GM12878 (cell line): ENCODE measurements around the gene MN1. TPM values are rescaled to one million over a fixed set of nuclear protein-coding genes. Genes with fewer than 3 reads are reported as not detected.

Source experiments
- ATAC-seq: fragments of 200-7000 bp; cut with Tn5 transposase; 3 replicates; pipeline ENCODE4 v1.9.1; 2020; ENCODE audit warnings: mild to moderate bottlenecking, moderate library complexity
- BruUV-seq: library from RNA; stranded (reverse); fragments of 400-500 nt; replicated peaks from 2 replicates; lab custom pipeline; 2021; lab: Mats Ljungman, UMichigan
- CTCF ChIA-PET: fragments of 300-600 bp; sonication (Branson Sonifier 250); formaldehyde crosslinking; extraction: SDS; loops from one replicate; lab custom pipeline; 2021; ENCODE audit warnings: inconsistent platforms; lab: Yijun Ruan, JAX
- POLR2A ChIA-PET: fragments of 350-600 bp; formaldehyde crosslinking; extraction: SDS; loops from one replicate; lab custom pipeline; 2021; ENCODE audit warnings: inconsistent platforms; lab: Charles Lee
- RAD21 ChIA-PET: fragments of 300-600 bp; sonication (Branson Sonifier 250); formaldehyde crosslinking; loops from one replicate; lab custom pipeline; 2023; ENCODE audit warnings: antibody characterized with exemption; ENCODE audit not compliant: unreplicated experiment; lab: Charles Lee
- SMC1A ChIA-PET: fragments of 300-600 bp; sonication (Branson Sonifier 250); formaldehyde crosslinking; loops from one replicate; lab custom pipeline; 2023; ENCODE audit not compliant: unreplicated experiment, uncharacterized antibody; lab: Charles Lee
- DNase-seq: peaks from one replicate; pipeline ENCODE4 v3.0.0-alpha.2; 2011; ENCODE audit warnings: low read depth, low spot score
- FAIRE-seq: peaks from 3 replicates; lab custom pipeline; 2011; peaks lifted over from hg19 to GRCh38; lab: Jason Lieb, UNC
- H2AFZ ChIP-seq: 2 replicates; pipeline ENCODE4 v1.6.0; 2011; ENCODE audit warnings: low read depth, low read length, control low read depth; ENCODE audit not compliant: control insufficient read depth
- H3K27ac ChIP-seq: 2 replicates; pipeline ENCODE4 v1.5.1; 2011; ENCODE audit warnings: control low read depth; ENCODE audit not compliant: control insufficient read depth, insufficient read depth
- H3K27me3 ChIP-seq, 2 experiments: replicated peaks in 1 of 2; 2 replicates each; pipeline versions ENCODE4 v1.6.0 to v1.6.1; 2011; ENCODE audit warnings: low read length in 1 of 2; ENCODE audit not compliant: control insufficient read depth in 2 of 2, insufficient read depth in 2 of 2
- H3K36me3 ChIP-seq, 2 experiments: 2 replicates each; pipeline ENCODE4 v1.5.1; 2011; ENCODE audit warnings: low read length in 1 of 2; ENCODE audit not compliant: control insufficient read depth in 2 of 2, insufficient read depth in 2 of 2
- H3K4me1 ChIP-seq: 2 replicates; pipeline ENCODE4 v1.6.1; 2011; ENCODE audit warnings: mild to moderate bottlenecking, low read length, moderate library complexity, mixed read lengths; ENCODE audit not compliant: control insufficient read depth, insufficient read depth
- H3K4me2 ChIP-seq: 2 replicates; pipeline ENCODE4 v1.6.0; 2011; ENCODE audit warnings: control low read depth; ENCODE audit not compliant: control insufficient read depth, insufficient read depth
- H3K4me3 ChIP-seq: fragments of 200-600 bp; sonication (generic); 2 replicates; pipeline ENCODE4 v1.5.1; 2016
- H3K79me2 ChIP-seq: 2 replicates; pipeline ENCODE4 v1.6.0; 2011; ENCODE audit warnings: low read length; ENCODE audit not compliant: control insufficient read depth, insufficient read depth
- H3K9ac ChIP-seq: 2 replicates; pipeline ENCODE4 v1.8.0; 2011; ENCODE audit warnings: low read length, control low read depth, mixed read lengths; ENCODE audit not compliant: control insufficient read depth, insufficient read depth
- H3K9me3 ChIP-seq: replicated peaks from 3 replicates; pipeline ENCODE4 v1.5.1; 2011; ENCODE audit warnings: mild to moderate bottlenecking, low read length; ENCODE audit not compliant: control insufficient read depth, insufficient read depth
- H4K20me1 ChIP-seq: 2 replicates; pipeline ENCODE4 v1.6.0; 2011; ENCODE audit not compliant: control insufficient read depth, insufficient read depth
- BCL11A ChIP-seq: IDR thresholded peaks from 2 replicates; pipeline ENCODE4 v1.6.1; 2011; ENCODE audit warnings: low read depth, low read length
- CHD2 ChIP-seq: IDR thresholded peaks from 2 replicates; pipeline ENCODE4 v1.6.1; 2011; ENCODE audit warnings: low read depth, low read length, improper control_type of control experiment, borderline replicate concordance
- E4F1 ChIP-seq: fragments of 450-650 bp; IDR thresholded peaks from 2 replicates; pipeline ENCODE4 v1.6.1; 2018; ENCODE audit warnings: borderline replicate concordance, mild to moderate bottlenecking; ENCODE audit not compliant: partially characterized antibody
- ETV6 ChIP-seq, 2 experiments: fragments of 450-650 bp in 1 of 2; IDR thresholded peaks in 1 of 2; conservative IDR thresholded peaks in 1 of 2; 2 replicates each; pipeline ENCODE4 v1.6.1; 2014; ENCODE audit warnings: antibody characterized with exemption in 1 of 2, borderline replicate concordance in 1 of 2, low read depth in 1 of 2, mild to moderate bottlenecking in 1 of 2, moderate library complexity in 1 of 2
- FOXM1 ChIP-seq: IDR thresholded peaks from 2 replicates; pipeline ENCODE4 v1.6.1; 2012; ENCODE audit warnings: low read depth, mild to moderate bottlenecking, inconsistent platforms, low read length, moderate library complexity
- HCFC1 ChIP-seq: fragments of 150-350 bp; IDR thresholded peaks from 2 replicates; pipeline ENCODE4 v1.6.1; 2014; ENCODE audit warnings: low read length
- HDAC2 ChIP-seq: fragments of 200-600 bp; sonication (generic); IDR thresholded peaks from 2 replicates; pipeline ENCODE4 v1.6.1; 2017
- HSF1 ChIP-seq: fragments of 150-350 bp; IDR thresholded peaks from 2 replicates; pipeline ENCODE4 v1.6.1; 2014; ENCODE audit warnings: mild to moderate bottlenecking, low read depth, low read length
- MAX ChIP-seq: IDR thresholded peaks from 2 replicates; pipeline ENCODE4 v1.6.1; 2012; ENCODE audit warnings: low read depth, low read length, improper control_type of control experiment
- MEF2A ChIP-seq: IDR thresholded peaks from 2 replicates; pipeline ENCODE4 v1.6.1; 2011; ENCODE audit warnings: low read depth, mild to moderate bottlenecking, low read length, moderate library complexity; ENCODE audit not compliant: insufficient read depth
- NKRF ChIP-seq: fragments of 450-650 bp; conservative IDR thresholded peaks from 2 replicates; pipeline ENCODE4 v1.6.1; 2017; ENCODE audit warnings: mild to moderate bottlenecking, moderate library complexity
- PAX5 ChIP-seq: IDR thresholded peaks from 2 replicates; pipeline ENCODE4 v1.6.1; 2011; ENCODE audit warnings: low read depth, low read length, borderline replicate concordance
- SKIL ChIP-seq: fragments of 450-650 bp; IDR thresholded peaks from 2 replicates; pipeline ENCODE4 v1.6.1; 2017; ENCODE audit warnings: mild to moderate bottlenecking, low read depth, inconsistent platforms; ENCODE audit not compliant: poor library complexity, severe bottlenecking
- STAT3 ChIP-seq: IDR thresholded peaks from 2 replicates; pipeline ENCODE4 v1.6.1; 2011; ENCODE audit warnings: low read depth, low read length, improper control_type of control experiment
- TARDBP ChIP-seq: IDR thresholded peaks from 2 replicates; pipeline ENCODE4 v1.6.1; 2016; ENCODE audit warnings: borderline replicate concordance
- YBX1 ChIP-seq: fragments of 450-650 bp; IDR thresholded peaks from 2 replicates; pipeline ENCODE4 v1.6.1; 2016; ENCODE audit warnings: antibody characterized with exemption
- WGBS: methylation state at CpG from one replicate; pipeline ENCODE4 v1.1.6; 2016; ENCODE audit warnings: low lambda C conversion rate; ENCODE audit not compliant: insufficient replicate concordance, insufficient coverage; ENCODE audit errors: missing lambda C conversion rate; 5-methylcytosine and 5-hydroxymethylcytosine counted together
- in situ Hi-C: fragments of 300-500 bp; cut with MboI; formaldehyde crosslinking; loops from 9 replicates; pipeline ENCODE4 v1.14.3; 2018; ENCODE audit warnings: mixed read lengths
- intact Hi-C: fragments of 100-400 bp; cut with micrococcal nuclease; formaldehyde crosslinking; loops from one replicate; pipeline ENCODE4 v1.14.2; 2022; ENCODE audit not compliant: unreplicated experiment
- polyA plus RNA-seq, 11 experiments: library from polyadenylated mRNA; depleted of rRNA in 4 of 11; unstranded in 6 of 11; stranded (reverse) in 5 of 11; fragments of >200 nt; fragmentation: Nextera tagmentation in 4 of 11; fragmentation: Illumina TruSeq in 1 of 11; extraction: Ambion mirVana in 4 of 11; extraction: Trizol in 1 of 11; gene quantifications; 1 replicate in 1 of 11; 2 replicates in 10 of 11; pipeline versions ENCODE4 v1.2.1 to v1.2.3, GENCODE V29; 2011 to 2016; ENCODE audit warnings: inconsistent platforms in 2 of 11, missing spikeins in 2 of 11, low read depth in 1 of 11
- total RNA-seq, 4 experiments: library from RNA; depleted of rRNA in 3 of 4; stranded (reverse); fragments of >200 nt in 3 of 4; fragmentation: Illumina TruSeq in 1 of 4; extraction: Trizol in 1 of 4; gene quantifications; 2 replicates each; pipeline versions ENCODE4 v1.2.1 to v1.2.3, GENCODE V29; 2013 to 2021

Gene MN1
- total and polyA plus RNA-seq, 10 of the 15 experiments (the other 5 are each of a cell fraction or from before 2014, with no cell fraction given) = under 0.01 to 0.24 (median 0.03) TPM; not detected in 3

- no peak for TF ChIP-seq NKRF
Observed at GRCh38 chr22:27795053-27795452, 6.5 kb downstream of the MN1 start (continued).

GRCh38 chr22:27794226-27794625 lies 7.3 kb downstream of the MN1 start:
- CTCF ChIA-PET = no interaction called here
- 15% methylated on average over 5 of the region's 5 CpGs for WGBS
- POLR2A ChIA-PET = no interaction called here
- BruUV-seq = no TSS peak
- H2AFZ ChIP-seq = no peak overlapping the region
- no peak for DNase-seq
- no peaks in the 10 kb centered on the region for H3K36me3 ChIP-seq
- RAD21 ChIA-PET = no interaction called here
- no peaks in the 10 kb centered on the region for H4K20me1 ChIP-seq
- in situ Hi-C loops = no loop called here
- ATAC-seq = no peak
- SMC1A ChIA-PET = no interaction called here
- no peak overlapping the region for H3K4me2 ChIP-seq
- H3K9ac ChIP-seq = no peak overlapping the region
- no peak overlapping the region for H3K4me3 ChIP-seq
- no peaks in the 10 kb centered on the region for H3K79me2 ChIP-seq
- no peak overlapping the region for H3K27ac ChIP-seq
- intact Hi-C loops = no loop called here
- FAIRE-seq = no peak
- H3K4me1 ChIP-seq = no peaks in the 10 kb centered on the region
- H3K9me3 ChIP-seq = no peaks in the 10 kb centered on the region
- no peaks in the 10 kb centered on the region for H3K27me3 ChIP-seq
- no peak for TF ChIP-seq CHD2
- no peak for TF ChIP-seq MAX
- no peak for TF ChIP-seq STAT3
- TF ChIP-seq HDAC2 = no peak
- TF ChIP-seq BCL11A = no peak
- TF ChIP-seq ETV6 (conservative IDR thresholded peaks at IDR 0.05 in 1 of 2, IDR thresholded peaks at IDR 0.05 in 1 of 2; ENCODE audit: borderline replicate concordance in 1 of 2, low read depth in 1 of 2) = no peak
- no peak for TF ChIP-seq TARDBP
- TF ChIP-seq HCFC1 = no peak
- no peak for TF ChIP-seq PAX5
- no peak for TF ChIP-seq FOXM1
- no peak for TF ChIP-seq SKIL
- TF ChIP-seq MEF2A = no peak
- TF ChIP-seq HSF1 = no peak
- TF ChIP-seq E4F1 = no peak
- no peak for TF ChIP-seq YBX1
